PC-9 (cell line): Measurements from ENCODE around the gene BMPR1B. TPM values are rescaled to one million over a fixed set of nuclear protein-coding genes. Genes with fewer than 3 reads are reported as not detected.
A peak's percentile ranks its signal among the peaks of the same experiment; 100 is the strongest.

Experiments
- BruUV-seq: library from RNA; stranded (reverse); fragments of 400-500 nt; replicated peaks from 2 replicates; lab custom pipeline; 2021; lab: Mats Ljungman, UMichigan
- CTCF ChIA-PET: fragments of 300-600 bp; sonication (Branson Sonifier 250); formaldehyde crosslinking; loops from one replicate; lab custom pipeline; 2022; ENCODE audit warnings: antibody characterized with exemption; lab: Charles Lee
- POLR2A ChIA-PET: fragments of 300-600 bp; sonication (Branson Sonifier 250); formaldehyde crosslinking; loops from one replicate; lab custom pipeline; 2022; ENCODE audit warnings: antibody characterized with exemption; ENCODE audit not compliant: unreplicated experiment; lab: Charles Lee
- DNase-seq, 2 experiments: peaks; one replicate each; pipeline versions ENCODE4 v3.0.0 to v3.0.0-alpha.2; 2015 to 2022; ENCODE audit warnings: mixed read lengths in 1 of 2
- H2AFZ ChIP-seq: fragments of 200-600 bp; sonication (generic); 2 replicates; pipeline ENCODE4 v1.8.1; 2017; ENCODE audit warnings: antibody characterized with exemption
- H3F3A ChIP-seq: fragments of 200-600 bp; sonication (generic); 2 replicates; pipeline ENCODE4 v1.8.1; 2017; ENCODE audit warnings: antibody characterized with exemption, mild to moderate bottlenecking, low read depth; ENCODE audit not compliant: insufficient read depth
- H3K27ac ChIP-seq: fragments of 200-600 bp; sonication (generic); 2 replicates; pipeline ENCODE4 v1.6.1; 2016; ENCODE audit warnings: mixed run types
- H3K27me3 ChIP-seq: fragments of 200-600 bp; sonication (generic); 2 replicates; pipeline ENCODE4 v1.6.1; 2016; ENCODE audit warnings: low read depth, mixed run types; ENCODE audit not compliant: insufficient read depth
- H3K36me3 ChIP-seq: fragments of 200-600 bp; sonication (generic); 2 replicates; pipeline ENCODE4 v1.6.1; 2016; ENCODE audit warnings: low read depth, mixed run types
- H3K4me1 ChIP-seq: fragments of 200-600 bp; sonication (generic); replicated peaks from 2 replicates; pipeline ENCODE4 v1.6.1; 2016; ENCODE audit warnings: mixed run types; ENCODE audit not compliant: insufficient read depth
- H3K4me2 ChIP-seq: fragments of 200-600 bp; sonication (generic); 2 replicates; pipeline ENCODE4 v1.6.1; 2017; ENCODE audit warnings: mixed run types
- H3K4me3 ChIP-seq: fragments of 200-600 bp; sonication (generic); 2 replicates; pipeline ENCODE4 v1.6.1; 2016; ENCODE audit warnings: mixed run types
- H3K79me2 ChIP-seq: fragments of 200-600 bp; sonication (generic); 2 replicates; pipeline ENCODE4 v1.6.1; 2017; ENCODE audit warnings: low read depth, mixed run types
- H3K9me2 ChIP-seq: fragments of 200-600 bp; sonication (generic); 2 replicates; pipeline ENCODE4 v1.8.1; 2017; ENCODE audit warnings: mild to moderate bottlenecking; ENCODE audit not compliant: insufficient read depth
- H3K9me3 ChIP-seq: fragments of 200-600 bp; sonication (generic); 2 replicates; pipeline ENCODE4 v1.8.1; 2016; ENCODE audit warnings: low read depth; ENCODE audit not compliant: insufficient read depth
- H4K20me1 ChIP-seq: fragments of 200-600 bp; sonication (generic); 2 replicates; pipeline ENCODE4 v1.8.1; 2017; ENCODE audit not compliant: insufficient read depth
- CTCF ChIP-seq: fragments of 200-600 bp; sonication (generic); conservative IDR thresholded peaks from 2 replicates; pipeline ENCODE4 v1.6.1; 2017; ENCODE audit warnings: mixed run types, antibody characterized with exemption, mild to moderate bottlenecking, moderate library complexity
- EZH2 ChIP-seq: fragments of 200-600 bp; sonication (generic); IDR thresholded peaks from 2 replicates; pipeline ENCODE4 v1.8.0; 2017; ENCODE audit warnings: antibody characterized with exemption, low read depth
- intact Hi-C: fragments of 100-400 bp; cut with micrococcal nuclease; formaldehyde crosslinking; loops from one replicate; pipeline ENCODE4 v1.10.0; 2022; ENCODE audit not compliant: unreplicated experiment
- total RNA-seq: library from RNA; stranded (reverse); gene quantifications from 2 replicates; pipeline ENCODE4 v1.2.3, GENCODE V29; 2021

BMPR1B gene
- total RNA-seq, 1 experiment from 2014 or later, result 1.1 TPM

GRCh38 chr4:94826206-94826605, 68.5 kb downstream of the BMPR1B start:
- H3K36me3 ChIP-seq, result no peaks in the 10 kb centered on the region
- H3K4me2 ChIP-seq, result no peak overlapping the region
- H3K79me2 ChIP-seq, result no peaks in the 10 kb centered on the region
- no peaks in the 10 kb centered on the region; the same call in 1 of the 2 replicates for H3F3A ChIP-seq
- no peak for DNase-seq
- no peaks in the 10 kb centered on the region for H3K9me2 ChIP-seq
- no peak overlapping the region for H2AFZ ChIP-seq
- no peak overlapping the region for H3K27ac ChIP-seq
- H3K4me3 ChIP-seq, result no peak overlapping the region
- peaks cover 16% of the 10 kb centered on the region for H3K4me1 ChIP-seq
- ChIA-PET CTCF (no interaction called here), POLR2A (no interaction called here)
- H3K27me3 ChIP-seq, result no peaks in the 10 kb centered on the region
- intact Hi-C loops, result loop anchor here (5.0 to 10.0 kb wide), 2 partner anchors 71 to 106 kb away; partner anchors contain the start of gene BMPR1B
- no peaks in the 10 kb centered on the region for H3K9me3 ChIP-seq
- TF ChIP-seq EZH2, result no peak
- no peak for TF ChIP-seq CTCF
- H4K20me1 ChIP-seq, result no peaks in the 10 kb centered on the region
- no TSS peak for BruUV-seq

- Histone ChIP-seq H3K4me3 (no peak overlapping the region), H3K9me2 (no peaks in the 10 kb centered on the region), H3K36me3 (no peaks in the 10 kb centered on the region), H2AFZ (no peak overlapping the region), H3K4me2 (peak overlapping the region; percentile 38), H3K27me3 (no peaks in the 10 kb centered on the region), H3K79me2 (no peaks in the 10 kb centered on the region), H4K20me1 (no peaks in the 10 kb centered on the region), H3K9me3 (no peaks in the 10 kb centered on the region), H3K27ac (peak overlapping the region; percentile 70), H3F3A (no peaks in the 10 kb centered on the region; the same call in 1 of the 2 replicates), H3K4me1 (peaks cover 16% of the 10 kb centered on the region)
- POLR2A ChIA-PET, result no interaction called here
- DNase-seq, result peak; percentile 4 to 75
- CTCF ChIA-PET, result no interaction called here
- TF ChIP-seq CTCF, result no peak
- no peak for TF ChIP-seq EZH2
- BruUV-seq, result no TSS peak
- intact Hi-C loops, result loop anchor here (5.0 to 10.0 kb wide), 2 partner anchors 73 to 105 kb away; partner anchors contain the start of gene BMPR1B
Observed at GRCh38 chr4:94827481-94828110, 69.8 kb downstream of the BMPR1B start.

GRCh38 chr4:94828882-94829281, 71.1 kb downstream of the BMPR1B start:
- POLR2A ChIA-PET, result interaction anchor here (0.6 kb wide), 1 partner anchor 49 kb away, joined by 15 read pairs; no protein-coding TSS in a partner anchor
- DNase-seq, result peak in 1 of 2 experiments; percentile 69
- Histone ChIP-seq H3K9me2 (no peaks in the 10 kb centered on the region), H3K4me1 (peaks cover 16% of the 10 kb centered on the region), H3K4me3 (no peak overlapping the region), H4K20me1 (no peaks in the 10 kb centered on the region), H3K4me2 (peak overlapping the region; percentile 38; the same call in 1 of the 2 replicates), H3K27ac (peak overlapping the region; percentile 70), H3F3A (no peaks in the 10 kb centered on the region; the same call in 1 of the 2 replicates), H3K27me3 (no peaks in the 10 kb centered on the region), H3K79me2 (no peaks in the 10 kb centered on the region), H3K9me3 (no peaks in the 10 kb centered on the region), H3K36me3 (no peaks in the 10 kb centered on the region), H2AFZ (no peak overlapping the region)
- intact Hi-C loops, result loop anchor here (1.0 to 10.0 kb wide), 3 partner anchors 74 to 257 kb away; partner anchors contain the start of gene BMPR1B
- CTCF ChIA-PET, result interaction anchor here (0.7 kb wide), 1 partner anchor 71 kb away, joined by 8 read pairs; no protein-coding TSS in a partner anchor
- TF ChIP-seq CTCF, result no peak
- no peak for TF ChIP-seq EZH2
- BruUV-seq, result no TSS peak
